Left ventricle myocardium superior (tissue), 1 donor: ENCODE results near the gene KRT6C. TPM values are rescaled to one million over a fixed set of nuclear protein-coding genes. Genes with fewer than 3 reads are reported as not detected.

ENCODE experiments used
- ATAC-seq: fragments of 200-7000 bp; cut with Tn5 transposase; one replicate; pipeline ENCODE4 v1.9.1; 2020; ENCODE audit warnings: mild to moderate bottlenecking, moderate library complexity
- DNase-seq: peaks from one replicate; pipeline ENCODE4 v3.0.0-alpha.2; 2020
- intact Hi-C: fragments of 100-400 bp; cut with micrococcal nuclease; formaldehyde crosslinking; loops from one replicate; pipeline ENCODE4 v1.11.0; 2022
- total RNA-seq: library from RNA; stranded (reverse); fragmentation: NEBNext Ultra II Directional; extraction: Animal tissue kit (Norgen Biotek cat#: 25700); gene quantifications from one replicate; pipeline ENCODE4 v1.2.1, GENCODE V29; 2021
- donor health status: DM: no; HTN: yes; CAD: no; lungs with severe emphysema.

Gene KRT6C
- total RNA-seq, 1 donor from 2014 or later = not detected

DNA sequence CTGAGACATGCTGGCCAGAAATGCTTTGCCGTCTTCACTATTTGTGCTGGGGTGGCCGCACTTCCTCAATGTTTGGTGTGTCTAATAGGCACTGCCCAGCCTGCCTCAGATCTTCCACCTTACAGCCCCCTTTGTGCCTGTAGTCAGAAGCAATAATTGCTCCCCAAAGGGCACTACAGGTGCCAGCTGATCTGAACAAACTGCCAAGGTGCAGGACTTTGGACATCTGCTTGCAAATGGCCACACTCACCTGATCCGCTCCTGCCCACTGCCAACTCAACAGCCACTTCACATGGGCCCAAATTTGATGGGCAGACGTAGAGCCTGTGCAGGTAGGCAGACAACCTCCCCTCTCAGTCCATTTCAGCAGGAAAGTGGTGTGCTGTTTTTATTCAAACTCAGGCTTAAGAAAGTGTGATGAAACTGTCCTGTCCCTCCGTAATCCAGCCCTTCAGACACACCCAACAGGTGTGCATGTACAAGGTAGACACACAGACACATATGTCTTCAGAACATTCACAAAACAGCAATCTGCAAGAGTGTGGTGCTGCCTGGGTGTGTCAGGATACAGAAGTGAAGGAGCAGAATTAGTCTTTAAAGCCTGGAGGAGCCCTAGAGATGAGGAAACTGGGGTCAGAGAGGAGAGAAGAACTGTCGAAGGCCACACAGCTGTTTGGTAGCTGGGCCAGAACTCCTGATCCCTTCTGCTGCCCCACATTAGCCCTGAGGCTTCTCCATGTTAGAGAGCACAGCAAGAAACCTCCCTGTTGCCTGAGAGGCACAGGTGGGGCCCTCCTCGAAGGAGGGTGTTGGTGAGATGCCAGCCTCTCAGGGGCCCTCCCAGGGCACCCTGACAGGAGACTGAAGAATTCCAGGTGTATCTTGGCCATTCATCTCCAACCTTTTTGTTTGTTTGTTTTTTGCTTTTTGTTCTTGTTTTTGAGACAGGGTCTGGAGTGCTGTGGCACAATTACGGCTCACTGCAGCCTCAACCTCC is 35.0 kb downstream of the KRT6C start:
- DNase-seq = no peak
- intact Hi-C loops = no loop called here
- ATAC-seq = no peak

- ATAC-seq (no peak), DNase-seq (no peak)
- intact Hi-C loops = no loop called here
Observed at GRCh38 chr12:52437508-52437907, 36.1 kb downstream of the KRT6C start.

DNA sequence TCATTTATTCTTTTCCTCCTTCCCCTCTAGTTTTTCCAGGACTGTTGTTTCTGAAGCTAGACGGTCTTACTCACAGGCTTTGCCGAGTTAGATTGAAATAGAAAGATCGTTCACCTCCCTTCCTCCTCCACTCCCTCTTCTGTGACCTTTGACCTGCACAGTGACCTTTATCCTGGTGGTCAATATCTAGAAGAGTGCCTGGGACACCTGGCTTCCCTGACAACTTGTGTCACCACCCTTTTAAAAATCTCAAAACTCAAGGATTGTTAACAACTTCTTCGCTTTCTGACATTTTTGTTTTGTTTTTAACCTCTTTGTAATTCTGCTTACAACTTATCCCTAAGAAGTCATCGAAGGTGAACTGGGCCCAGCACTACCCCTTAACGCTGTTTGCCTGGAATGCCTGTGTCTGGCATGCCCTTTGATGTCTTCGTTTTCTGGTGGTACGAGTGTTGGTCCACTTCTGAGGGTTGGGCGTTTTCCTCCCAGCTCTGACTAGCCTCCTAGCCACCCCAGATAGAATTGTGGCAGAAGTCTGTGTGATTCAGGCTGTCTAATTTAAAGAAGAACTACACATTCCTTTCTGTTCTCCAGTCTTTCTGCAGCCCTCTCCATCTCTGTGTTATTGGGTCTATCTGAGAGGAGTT is 36.7 kb downstream of the KRT6C start:
- no peak for ATAC-seq
- DNase-seq = no peak
- intact Hi-C loops = no loop called here

DNA sequence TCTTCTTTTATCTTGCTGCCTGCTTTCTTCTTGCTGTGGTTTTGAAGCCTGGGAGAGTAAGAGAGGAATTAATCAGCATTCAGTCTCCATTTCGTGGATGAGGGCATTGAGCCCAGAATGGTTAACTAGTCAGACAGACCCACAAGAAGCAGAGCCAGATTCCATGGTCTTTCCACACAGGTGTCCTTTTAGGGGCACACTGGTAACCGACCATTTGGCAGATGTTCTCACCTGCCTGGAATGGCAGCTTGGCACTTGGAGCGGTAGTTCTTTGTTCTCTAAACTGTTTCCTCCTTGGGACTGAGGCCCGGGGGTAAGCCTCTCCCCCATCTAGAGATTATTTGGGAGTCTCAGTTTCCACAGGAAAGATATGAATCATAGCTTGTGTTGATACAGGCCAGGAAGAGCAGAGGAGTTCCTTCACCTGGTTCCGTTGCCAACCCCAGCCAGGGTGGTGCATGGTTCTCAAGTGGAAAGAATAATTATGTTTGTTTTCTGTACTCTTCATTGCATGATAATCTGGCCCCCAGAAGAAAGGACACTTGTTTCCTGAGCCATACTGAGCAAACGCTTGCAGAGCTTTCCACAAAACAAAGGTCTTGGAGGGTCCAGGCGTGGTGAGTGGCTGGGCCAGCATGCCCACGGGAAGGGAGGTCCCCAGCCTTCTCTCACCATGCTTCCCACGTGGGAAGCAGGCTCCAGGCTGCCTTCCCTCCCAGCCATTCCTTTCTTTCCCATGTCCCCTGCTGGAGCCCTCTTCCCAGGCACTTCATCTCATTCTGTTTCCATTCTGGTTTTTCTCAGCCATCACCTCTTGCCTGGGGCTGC is 37.4 kb downstream of the KRT6C start:
- peak; percentile 37 for ATAC-seq
- intact Hi-C loops = no loop called here

DNA sequence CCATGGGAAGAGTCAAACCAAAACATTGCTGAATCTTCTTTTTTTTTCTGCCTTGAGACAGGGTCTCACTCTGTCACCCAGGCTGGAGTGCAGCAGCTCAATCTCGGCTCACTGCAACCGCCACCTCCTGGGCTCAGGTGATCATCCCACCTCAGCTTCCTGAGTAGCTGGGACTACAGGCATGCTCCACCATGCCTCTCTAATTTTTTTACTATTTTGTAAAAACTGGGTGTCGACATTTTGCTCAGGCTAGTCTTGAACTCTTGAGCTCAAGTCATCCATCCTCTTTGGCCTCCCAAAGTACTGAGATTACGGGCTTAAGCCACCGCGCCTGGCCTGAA is 38.0 kb downstream of the KRT6C start:
- intact Hi-C loops = no loop called here
- DNase-seq (no peak), ATAC-seq (no peak)

More for the DNA sequence above, 37.4 kb downstream of the KRT6C start:
- no peak for DNase-seq

GRCh38 chr12:52434760-52435530 is 38.7 kb downstream of the KRT6C start:
- no peak for ATAC-seq
- DNase-seq = no peak
- intact Hi-C loops = no loop called here

- ATAC-seq = no peak
- no peak for DNase-seq
- intact Hi-C loops = no loop called here
Observed at GRCh38 chr12:52434081-52434733, 39.4 kb downstream of the KRT6C start, which contains the start of gene KRT75. TSS of gene KRT75 (minus strand) at chr12:52434371. CDS start at chr12:52434304, 67 bp downstream.

DNA sequence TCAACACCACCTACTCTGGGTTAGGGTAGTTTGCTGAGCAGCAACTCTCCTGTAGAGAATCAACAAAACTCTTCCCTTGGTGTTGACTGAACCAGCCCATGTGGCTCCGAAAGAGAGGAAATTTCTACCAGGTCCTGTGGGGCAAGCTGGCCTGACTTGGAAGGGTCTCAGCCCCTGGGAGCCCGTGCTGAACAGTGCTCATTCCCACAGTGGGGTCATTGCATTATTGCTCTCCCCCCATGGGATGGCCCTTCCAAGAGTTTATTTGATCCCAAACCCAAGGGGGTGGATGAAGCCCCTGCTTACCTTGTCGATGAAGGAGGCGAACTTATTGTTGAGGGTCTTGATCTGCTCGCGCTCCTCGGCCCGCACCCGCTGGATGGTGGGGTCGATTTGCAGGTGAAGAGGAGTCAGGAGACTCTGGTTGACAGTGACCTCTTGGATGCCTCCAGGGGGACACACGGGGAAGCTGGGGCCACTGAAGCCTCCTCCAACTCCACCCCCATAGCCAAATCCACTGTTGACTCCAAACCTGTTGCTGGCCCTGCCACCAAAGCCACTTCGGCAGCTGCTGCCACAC is 40.0 kb downstream of the KRT6C start:
- no peak for DNase-seq
- intact Hi-C loops = no loop called here
- no peak for ATAC-seq

GRCh38 chr12:52432559-52433207 is 40.9 kb downstream of the KRT6C start:
- DNase-seq (no peak), ATAC-seq (no peak)
- intact Hi-C loops = no loop called here

DNA sequence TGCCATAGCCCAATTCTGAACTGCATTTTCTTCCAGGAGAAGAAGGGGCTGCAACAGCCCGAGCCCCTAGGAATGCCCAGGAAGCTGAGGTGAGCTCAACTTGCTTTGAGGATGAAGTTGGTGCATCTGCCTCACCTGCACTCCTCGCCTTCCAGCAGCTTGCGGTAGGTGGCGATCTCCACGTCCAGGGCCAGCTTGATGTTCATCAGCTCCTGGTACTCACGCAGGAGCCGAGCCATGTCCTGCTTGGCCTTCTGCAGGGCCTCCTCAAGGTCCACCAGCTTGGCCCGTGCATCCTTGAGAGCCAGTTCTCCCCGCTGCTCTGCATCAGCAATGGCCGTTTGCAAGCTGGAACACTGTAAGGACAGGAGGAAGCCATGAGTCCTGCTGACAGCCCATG is 45.5 kb downstream of the KRT6C start:
- ATAC-seq (no peak), DNase-seq (no peak)
- intact Hi-C loops = no loop called here

GRCh38 chr12:52427083-52427482 is 46.5 kb downstream of the KRT6C start:
- DNase-seq (no peak), ATAC-seq (no peak)
- intact Hi-C loops = no loop called here

DNA sequence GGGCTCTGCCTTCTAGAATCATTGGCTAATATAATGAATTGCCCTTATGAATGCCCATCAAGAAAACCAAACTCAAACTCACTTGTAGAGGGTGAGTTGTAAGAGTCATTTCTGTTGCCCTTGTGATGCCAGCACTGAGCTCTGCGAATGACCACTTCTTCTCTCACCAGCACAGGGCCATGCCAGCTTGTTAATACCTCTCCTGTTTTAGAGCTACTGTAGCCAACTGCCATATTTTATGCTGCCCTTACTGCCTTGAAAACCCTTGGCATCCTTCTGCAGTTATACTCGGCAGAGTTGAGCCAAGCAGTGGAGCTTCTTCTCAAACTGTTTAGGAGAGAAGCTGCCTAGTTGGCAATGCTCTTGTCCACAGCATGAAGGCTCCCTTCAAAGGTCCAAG is 47.6 kb downstream of the KRT6C start:
- ATAC-seq = no peak
- no peak for DNase-seq
- intact Hi-C loops = no loop called here

DNA sequence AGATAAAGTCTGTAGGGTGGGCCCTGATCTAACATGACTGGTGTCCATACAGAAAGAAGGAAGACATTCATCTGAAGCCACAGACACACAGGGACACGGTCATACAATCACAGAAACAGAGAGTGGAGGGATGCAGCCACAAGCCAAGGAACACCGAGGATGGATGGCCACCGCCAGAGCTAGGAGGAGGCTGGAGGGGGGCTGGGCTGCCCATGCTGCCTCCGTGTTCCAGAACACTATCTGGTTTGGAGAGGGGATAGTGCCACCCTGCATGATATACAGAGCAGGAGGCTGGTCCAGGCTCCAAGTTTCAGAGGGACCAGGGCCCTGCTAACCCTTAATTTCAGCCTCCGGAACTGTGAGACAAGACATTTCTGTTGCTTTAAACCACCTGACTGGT is 48.1 kb downstream of the KRT6C start:
- DNase-seq (no peak), ATAC-seq (no peak)
- intact Hi-C loops = no loop called here

GRCh38 chr12:52423661-52424500 is 49.7 kb downstream of the KRT6C start:
- DNase-seq (no peak), ATAC-seq (no peak)

GRCh38 chr12:52423035-52423434 is 50.6 kb downstream of the KRT6C start:
- ATAC-seq = no peak
- DNase-seq = no peak
- intact Hi-C loops = no loop called here

More at GRCh38 chr12:52423661-52424500, 49.7 kb downstream of the KRT6C start:
- intact Hi-C loops = no loop called here

- intact Hi-C loops = no loop called here
- ATAC-seq = no peak
- no peak for DNase-seq
Observed at GRCh38 chr12:52419656-52420055, 53.9 kb downstream of the KRT6C start.
